Pons (tissue), 1 donor: ENCODE data around the gene DBF4B.
A peak's percentile ranks its signal among the peaks of the same experiment; 100 is the strongest.

Experiments
- DNase-seq: peaks from one replicate; pipeline ENCODE4 v3.0.0-alpha.2; 2016; ENCODE audit warnings: low spot score

Gene DBF4B

GRCh38 chr17:44760474-44761308 lies 52.2 kb downstream of the DBF4B start:
- no peak for DNase-seq

DNA sequence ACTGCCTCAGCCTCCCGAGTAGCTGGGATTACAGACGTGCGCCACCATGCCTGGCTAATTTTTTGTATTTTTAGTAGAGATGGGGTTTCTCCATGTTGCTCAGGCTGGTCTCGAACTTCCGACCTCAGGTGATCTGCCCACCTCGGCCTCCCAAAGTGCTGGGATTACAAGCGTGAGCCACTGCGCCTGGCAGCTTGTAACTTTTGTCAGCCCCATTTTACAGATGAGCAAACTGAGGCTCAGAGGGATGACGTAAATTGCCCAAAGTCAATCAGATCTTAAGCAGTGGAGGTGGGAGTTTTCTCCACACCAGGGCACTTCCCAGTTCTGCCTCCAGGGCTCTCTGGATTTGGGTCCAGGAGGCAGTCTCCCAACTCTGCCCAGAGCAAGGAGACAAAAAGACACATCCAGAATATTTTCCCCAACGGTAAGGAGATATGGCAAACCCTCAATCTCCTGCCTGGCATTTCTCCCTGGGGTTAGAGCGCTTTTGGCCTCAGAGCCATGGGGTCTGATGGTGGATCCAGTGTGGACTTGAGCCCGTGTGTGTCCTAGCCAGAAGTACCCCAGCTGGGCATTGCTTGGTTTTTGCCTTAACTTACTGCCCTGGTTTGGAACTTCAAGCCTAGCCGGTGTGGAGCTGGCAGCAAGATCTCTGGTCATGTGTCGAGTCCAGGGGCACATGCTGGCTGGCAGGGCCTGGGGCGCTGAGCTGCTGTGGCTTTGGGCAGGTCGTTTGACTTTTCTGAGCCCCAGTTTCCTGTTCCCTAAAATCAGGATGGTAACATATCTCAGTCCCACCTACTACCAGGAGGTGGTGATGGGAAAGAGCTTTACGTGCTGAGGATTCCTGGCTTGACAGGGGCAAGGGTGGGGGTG lies 53.7 kb downstream of the DBF4B start:
- no peak for DNase-seq

- no peak for DNase-seq
These were observed 54.7 kb downstream of the DBF4B start for GRCh38 chr17:44763170-44763569.

DNA sequence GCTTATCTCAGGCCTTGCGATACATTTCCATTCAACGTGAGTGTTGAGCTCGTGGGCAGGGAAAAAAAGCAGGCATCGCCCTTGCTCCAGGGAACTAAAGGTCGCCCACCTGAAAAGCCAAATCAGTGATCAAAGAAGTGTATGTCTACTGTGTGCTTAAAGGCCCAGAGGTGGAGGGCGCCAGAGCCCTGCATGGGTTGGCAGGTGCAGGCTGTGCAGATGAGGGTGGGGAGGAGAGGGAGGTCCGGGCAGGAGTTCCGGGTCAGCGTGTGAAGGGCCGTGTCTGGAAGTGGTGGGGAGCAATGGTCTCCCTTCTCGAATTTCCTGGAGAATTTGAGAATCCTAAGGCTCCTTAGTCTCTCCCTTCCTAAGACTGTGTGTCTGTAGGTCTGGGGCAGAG lies 57.5 kb downstream of the DBF4B start:
- DNase-seq = no peak

DNA sequence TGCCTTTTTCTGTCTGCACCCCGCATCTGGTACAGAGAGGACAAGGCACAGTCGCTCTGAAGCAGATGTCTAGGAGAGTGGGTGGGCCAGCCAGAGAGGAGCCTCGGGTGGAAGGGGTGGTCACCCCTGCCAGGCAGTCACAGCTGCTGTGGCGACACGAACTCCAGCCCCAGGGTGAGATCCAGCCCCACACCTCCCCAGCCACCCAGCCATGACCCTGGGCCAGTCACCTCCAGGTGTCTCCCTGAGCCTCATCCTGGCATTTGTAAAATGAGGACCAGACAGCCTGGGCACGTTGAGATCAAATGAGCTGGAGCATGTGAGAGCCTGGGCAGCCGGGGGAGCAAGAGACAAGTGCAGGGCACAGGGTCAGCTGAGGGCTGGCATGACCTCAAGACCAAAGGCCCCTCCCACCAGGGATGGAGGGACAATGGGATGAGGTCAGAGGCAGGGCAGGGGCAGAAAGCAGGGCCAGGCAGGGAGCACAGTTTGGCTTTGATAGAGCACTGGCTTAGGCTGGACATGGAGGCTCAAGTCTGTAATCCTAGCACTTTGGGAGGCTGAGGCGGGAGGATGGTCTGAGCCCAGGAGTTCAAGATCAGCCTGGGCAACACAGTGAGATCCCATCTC lies 58.1 kb downstream of the DBF4B start:
- peak; percentile 19 for DNase-seq

DNA sequence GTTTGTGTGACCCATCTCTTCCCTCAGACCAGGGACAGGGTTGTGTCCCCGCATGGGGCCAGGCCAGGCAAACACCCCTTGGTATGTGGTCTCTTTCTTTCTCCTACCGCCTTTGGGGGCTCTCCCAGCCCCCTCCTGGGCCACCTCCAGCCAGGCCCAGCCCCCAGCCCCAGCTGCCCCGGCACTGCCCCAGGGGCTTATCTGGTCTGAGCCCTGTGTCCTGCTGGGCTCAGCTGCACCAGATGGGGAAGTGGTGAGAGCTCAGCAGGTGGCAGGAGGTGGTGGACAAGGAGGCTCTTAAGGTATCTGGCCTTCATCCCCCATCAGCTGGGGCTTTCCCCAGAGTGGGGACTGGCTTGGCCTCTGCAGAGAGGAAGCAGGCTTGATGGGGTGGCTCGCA lies 59.0 kb downstream of the DBF4B start:
- DNase-seq = no peak

- no peak for DNase-seq
These were observed 60.2 kb downstream of the DBF4B start for GRCh38 chr17:44768505-44769142.

DNA sequence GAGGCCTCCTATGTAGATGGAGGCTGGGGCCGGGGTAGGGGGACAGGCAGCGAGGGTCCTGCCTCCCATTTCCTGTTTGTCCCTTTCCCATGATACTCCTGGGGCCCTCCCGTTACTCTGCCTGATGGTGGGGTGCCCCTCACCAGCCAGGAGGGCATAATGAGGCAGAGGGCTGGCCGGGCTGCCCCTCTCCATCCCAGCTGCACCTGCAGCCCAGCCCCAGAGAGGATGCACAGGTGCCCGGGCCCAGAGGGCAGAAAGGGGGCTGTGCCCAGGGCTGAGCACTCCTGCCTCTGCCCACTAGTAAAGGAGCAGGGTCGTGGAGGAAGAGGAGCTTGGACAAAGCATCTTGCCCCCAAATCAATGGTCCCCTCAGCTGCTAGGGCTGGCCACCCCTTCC lies 60.8 kb downstream of the DBF4B start:
- DNase-seq = no peak

- DNase-seq = no peak
These were observed 61.2 kb downstream of the DBF4B start for GRCh38 chr17:44769647-44770084.

DNA sequence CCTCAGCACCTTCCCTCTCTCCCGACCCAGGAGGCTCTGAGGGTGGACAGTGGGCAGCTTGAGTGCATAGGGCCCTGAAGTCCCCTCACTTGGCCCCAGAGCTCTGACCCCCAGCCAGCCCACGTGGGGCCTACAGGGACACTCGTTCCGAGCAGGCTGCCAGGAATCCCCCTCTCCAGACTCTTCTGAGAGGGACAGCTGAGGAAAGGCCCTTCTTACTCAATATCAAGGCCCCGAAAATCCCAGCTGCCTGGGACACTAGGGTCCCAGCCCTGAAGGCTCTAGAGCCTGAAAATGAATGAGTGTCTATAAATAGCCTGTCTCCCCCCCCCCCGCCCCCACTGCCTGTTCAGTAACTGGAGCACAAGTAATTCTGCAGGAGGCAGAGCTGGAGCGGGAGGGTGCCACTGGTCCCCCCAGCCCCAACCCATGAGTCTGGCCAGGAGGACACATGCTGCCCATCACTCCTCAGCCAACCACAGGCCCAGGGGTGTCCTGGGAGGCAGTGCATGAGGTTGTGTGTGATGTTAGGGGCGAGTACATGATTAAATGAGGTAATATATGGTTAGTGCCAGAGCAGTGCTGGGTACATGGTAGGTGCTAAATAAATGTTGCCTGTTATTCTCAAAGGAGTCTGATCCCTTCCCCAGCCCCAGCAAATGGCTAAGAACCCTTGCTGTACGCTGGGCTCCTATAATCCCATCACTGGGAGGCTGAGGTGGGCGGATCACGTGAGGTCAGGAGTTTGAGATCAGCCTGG lies 61.9 kb downstream of the DBF4B start:
- DNase-seq = no peak

- no peak for DNase-seq
These were observed 64.0 kb downstream of the DBF4B start for GRCh38 chr17:44772308-44773045.

DNA sequence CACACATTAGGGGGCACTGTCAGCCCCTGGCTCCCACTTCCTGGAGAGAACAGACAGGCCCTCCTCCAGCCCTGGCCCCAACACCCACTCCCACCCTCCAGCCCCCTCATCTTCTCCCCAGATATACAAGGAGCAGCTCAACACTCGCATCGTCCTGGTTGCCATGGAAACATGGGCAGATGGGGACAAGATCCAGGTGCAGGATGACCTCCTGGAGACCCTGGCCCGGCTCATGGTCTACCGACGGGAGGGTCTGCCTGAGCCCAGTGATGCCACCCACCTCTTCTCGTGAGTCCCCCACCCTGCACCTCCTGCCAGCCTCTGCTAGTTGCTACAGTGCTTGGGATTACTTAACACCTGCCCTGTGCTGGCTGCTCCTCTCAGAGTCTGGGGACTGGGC lies 64.7 kb downstream of the DBF4B start:
- DNase-seq = no peak

DNA sequence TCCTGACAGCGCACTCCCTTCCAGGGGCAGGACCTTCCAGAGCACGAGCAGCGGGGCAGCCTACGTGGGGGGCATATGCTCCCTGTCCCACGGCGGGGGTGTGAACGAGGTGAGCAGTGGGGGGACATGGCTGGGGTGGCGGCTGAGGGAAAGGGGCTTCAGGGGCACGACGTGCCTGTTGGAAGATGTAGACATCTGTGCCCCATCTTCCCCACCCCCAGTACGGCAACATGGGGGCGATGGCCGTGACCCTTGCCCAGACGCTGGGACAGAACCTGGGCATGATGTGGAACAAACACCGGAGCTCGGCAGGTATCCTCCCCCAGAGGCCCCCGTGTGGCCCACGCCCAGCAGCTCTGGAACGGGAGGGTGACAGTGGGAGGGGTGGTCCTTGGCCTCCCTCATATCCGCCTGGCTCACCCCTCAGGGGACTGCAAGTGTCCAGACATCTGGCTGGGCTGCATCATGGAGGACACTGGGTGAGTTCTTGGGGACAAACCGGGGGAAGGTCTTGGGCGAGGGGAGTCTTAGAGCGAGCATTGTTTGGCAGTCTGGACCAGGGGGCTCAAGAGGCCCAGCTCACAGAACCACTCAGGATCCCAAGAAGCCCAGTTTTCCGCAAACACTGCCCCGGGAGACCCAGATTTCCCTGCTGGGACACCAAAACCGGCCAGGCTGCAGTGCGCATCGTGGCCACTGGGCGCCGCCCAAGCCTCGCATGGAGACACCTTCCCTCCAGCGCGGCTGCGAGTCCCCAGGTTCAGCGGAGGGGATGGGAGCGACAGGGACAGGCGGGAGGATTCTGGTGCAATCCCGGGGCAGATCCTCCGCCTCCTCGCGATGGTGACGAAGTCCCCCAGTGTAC lies 66.0 kb downstream of the DBF4B start:
- peak; percentile 70 for DNase-seq

DNA sequence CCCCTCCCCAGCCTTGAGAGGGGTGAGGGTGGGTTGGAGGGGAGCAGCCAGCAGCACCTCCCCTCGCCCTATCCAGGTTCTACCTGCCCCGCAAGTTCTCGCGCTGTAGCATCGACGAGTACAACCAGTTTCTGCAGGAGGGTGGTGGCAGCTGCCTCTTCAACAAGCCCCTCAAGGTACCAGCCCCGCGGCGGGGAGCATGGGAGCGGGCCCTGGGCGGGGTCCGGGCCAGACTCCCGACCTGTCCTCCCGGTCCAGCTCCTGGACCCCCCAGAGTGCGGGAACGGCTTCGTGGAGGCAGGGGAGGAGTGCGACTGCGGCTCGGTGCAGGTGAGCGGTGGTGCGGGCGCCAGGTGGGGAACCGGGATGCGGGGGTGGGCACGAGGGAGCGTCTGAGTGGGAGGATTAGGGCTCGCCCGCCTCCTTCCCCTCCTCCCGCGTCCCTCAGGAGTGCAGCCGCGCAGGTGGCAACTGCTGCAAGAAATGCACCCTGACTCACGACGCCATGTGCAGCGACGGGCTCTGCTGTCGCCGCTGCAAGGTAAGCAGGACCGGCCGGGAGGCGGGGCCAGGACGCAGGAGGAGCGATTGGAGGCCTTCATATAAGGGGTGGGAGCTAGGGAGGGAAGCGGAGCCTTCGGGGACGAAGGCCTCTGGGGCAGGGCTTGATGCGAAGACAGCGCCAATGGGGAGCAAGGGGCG lies 66.8 kb downstream of the DBF4B start:
- DNase-seq = peak; percentile 93

DNA sequence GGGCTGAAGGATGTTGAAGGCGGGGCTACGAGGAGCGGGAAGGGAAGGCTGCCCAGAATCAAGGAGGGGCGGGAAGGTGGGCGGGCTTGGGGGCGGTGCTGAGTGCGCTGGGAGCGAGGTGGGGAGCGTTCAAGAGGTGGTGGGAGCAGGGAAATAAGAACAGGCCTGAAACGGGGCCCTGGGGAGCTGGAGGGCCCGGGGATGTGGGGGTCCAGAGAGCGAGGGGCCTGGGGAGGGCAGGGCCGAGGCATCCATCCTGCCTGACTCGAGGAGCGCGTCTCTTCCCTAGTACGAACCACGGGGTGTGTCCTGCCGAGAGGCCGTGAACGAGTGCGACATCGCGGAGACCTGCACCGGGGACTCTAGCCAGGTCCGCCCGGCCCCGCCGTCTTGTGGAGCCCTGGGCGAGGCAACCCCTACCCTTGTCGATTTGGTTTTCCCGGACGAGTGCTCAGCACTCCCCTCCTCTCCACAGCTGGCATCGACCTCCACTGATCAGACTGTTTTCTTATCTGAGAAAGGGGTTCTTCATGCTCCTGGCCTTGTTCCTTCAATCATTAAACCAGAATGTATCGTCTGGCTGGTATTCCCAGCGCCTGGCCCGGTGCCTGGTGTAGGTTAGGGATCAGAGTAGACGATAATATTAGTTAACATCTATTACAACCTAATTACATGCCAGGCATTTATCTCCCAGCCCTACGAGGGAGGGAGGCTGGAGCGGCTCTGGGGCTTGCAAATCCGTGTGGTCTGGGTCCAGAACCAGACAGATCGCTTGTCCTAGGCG lies 67.6 kb downstream of the DBF4B start:
- no peak for DNase-seq

DNA sequence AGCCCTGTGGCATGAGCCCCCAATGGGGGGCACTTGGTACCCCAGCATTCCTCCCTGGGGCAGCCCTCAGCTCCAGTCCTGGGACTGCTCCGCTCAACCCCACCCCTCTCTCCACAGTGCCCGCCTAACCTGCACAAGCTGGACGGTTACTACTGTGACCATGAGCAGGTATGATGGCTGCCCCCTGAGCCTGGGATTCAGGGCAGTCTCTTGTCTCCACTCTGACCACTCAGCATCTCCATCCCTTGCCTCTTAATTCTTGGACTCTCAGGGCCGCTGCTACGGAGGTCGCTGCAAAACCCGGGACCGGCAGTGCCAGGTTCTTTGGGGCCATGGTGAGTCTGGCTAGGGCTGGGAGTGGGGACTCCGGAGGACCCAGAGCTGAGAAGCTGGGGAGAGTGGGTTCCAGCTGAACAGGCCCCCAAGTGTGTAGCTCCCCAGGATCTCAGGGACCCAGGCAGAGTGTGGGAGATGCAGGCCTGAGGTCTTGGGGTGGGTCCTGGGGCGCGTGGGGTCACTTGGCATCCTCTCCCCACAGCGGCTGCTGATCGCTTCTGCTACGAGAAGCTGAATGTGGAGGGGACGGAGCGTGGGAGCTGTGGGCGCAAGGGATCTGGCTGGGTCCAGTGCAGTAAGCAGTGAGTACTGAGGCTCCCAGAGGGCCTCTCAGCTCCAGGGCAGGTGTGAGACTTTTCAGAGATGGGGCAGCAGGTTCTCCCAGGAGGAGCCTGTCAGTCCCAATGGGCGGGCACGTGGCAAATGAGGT lies 68.3 kb downstream of the DBF4B start:
- no peak for DNase-seq
